DND-41 (cell line): ENCODE data around the gene DUSP2.

Experiments
- ATAC-seq: fragments of 200-7000 bp; cut with Tn5 transposase; 3 replicates; pipeline ENCODE4 v1.9.1; 2021; ENCODE audit warnings: low read depth; ENCODE audit not compliant: insufficient read depth
- DNase-seq: peaks from one replicate; pipeline ENCODE4 v3.0.0-alpha.2; 2020
- H2AFZ ChIP-seq: 2 replicates; pipeline ENCODE4 v1.6.0; 2012; ENCODE audit warnings: low read depth, low read length
- H3K27ac ChIP-seq: 2 replicates; pipeline ENCODE4 v1.5.1; 2012; ENCODE audit warnings: low read length, inconsistent platforms
- H3K27me3 ChIP-seq: fragments of 200-600 bp; sonication (generic); 2 replicates; pipeline ENCODE4 v1.6.0; 2012; ENCODE audit warnings: low read length, mild to moderate bottlenecking, inconsistent platforms; ENCODE audit not compliant: insufficient read depth, poor library complexity
- H3K36me3 ChIP-seq: 2 replicates; pipeline ENCODE4 v1.5.1; 2012; ENCODE audit warnings: low read length, inconsistent platforms; ENCODE audit not compliant: insufficient read depth
- H3K4me1 ChIP-seq: 2 replicates; pipeline ENCODE4 v1.5.1; 2012; ENCODE audit warnings: mild to moderate bottlenecking, low read length; ENCODE audit not compliant: insufficient read depth
- H3K4me2 ChIP-seq: 2 replicates; pipeline ENCODE4 v1.6.0; 2012; ENCODE audit warnings: mild to moderate bottlenecking, moderate library complexity, low read length, inconsistent platforms; ENCODE audit not compliant: insufficient read depth
- H3K4me3 ChIP-seq, 2 experiments: fragments of 200-600 bp in 1 of 2; shearing (Covaris generic) in 1 of 2; 2 replicates each; pipeline ENCODE4 v1.5.1; 2012 to 2016; ENCODE audit warnings: inconsistent platforms in 2 of 2, low read length in 2 of 2, mild to moderate bottlenecking in 2 of 2, low read depth in 1 of 2, moderate library complexity in 1 of 2
- H3K79me2 ChIP-seq: 2 replicates; pipeline ENCODE4 v1.6.0; 2012; ENCODE audit warnings: low read length, inconsistent platforms; ENCODE audit not compliant: insufficient read depth
- H3K9ac ChIP-seq: 2 replicates; pipeline ENCODE4 v1.6.0; 2012; ENCODE audit warnings: low read depth, mild to moderate bottlenecking, inconsistent platforms, low read length, moderate library complexity
- H3K9me3 ChIP-seq: 2 replicates; pipeline ENCODE4 v1.5.1; 2012; ENCODE audit warnings: low read length, moderate library complexity, mild to moderate bottlenecking, inconsistent platforms; ENCODE audit not compliant: insufficient read depth, severe bottlenecking
- H4K20me1 ChIP-seq: 2 replicates; pipeline ENCODE4 v1.6.0; 2012; ENCODE audit warnings: low read length; ENCODE audit not compliant: insufficient read depth
- EZH2 ChIP-seq: IDR thresholded peaks from 3 replicates; pipeline ENCODE4 v1.6.1; 2012; ENCODE audit warnings: borderline replicate concordance, low read depth, mild to moderate bottlenecking, moderate library complexity, low read length, inconsistent platforms; ENCODE audit not compliant: severe bottlenecking
- TF ChIP-seq, protein P1 (sequence below): IDR thresholded peaks from 2 replicates; pipeline ENCODE4 v1.5.1; 2012; ENCODE audit warnings: borderline replicate concordance, low read length, moderate library complexity, mild to moderate bottlenecking; ENCODE audit not compliant: poor library complexity, severe bottlenecking; ENCODE audit errors: extremely low read depth

The DUSP2 gene

GRCh38 chr2:96128456-96128855 is 16.8 kb downstream of the DUSP2 start:
- no peaks in the 10 kb centered on the region for H3K9me3 ChIP-seq
- H3K4me3 ChIP-seq: no peak overlapping the region
- no peak overlapping the region for H2AFZ ChIP-seq
- H4K20me1 ChIP-seq: 0 out of 2 replicates have a peak, but pooled peaks cover 5% of the 10 kb centered on the region
- H3K4me2 ChIP-seq: no peak overlapping the region
- TF ChIP-seq, protein P1, sequence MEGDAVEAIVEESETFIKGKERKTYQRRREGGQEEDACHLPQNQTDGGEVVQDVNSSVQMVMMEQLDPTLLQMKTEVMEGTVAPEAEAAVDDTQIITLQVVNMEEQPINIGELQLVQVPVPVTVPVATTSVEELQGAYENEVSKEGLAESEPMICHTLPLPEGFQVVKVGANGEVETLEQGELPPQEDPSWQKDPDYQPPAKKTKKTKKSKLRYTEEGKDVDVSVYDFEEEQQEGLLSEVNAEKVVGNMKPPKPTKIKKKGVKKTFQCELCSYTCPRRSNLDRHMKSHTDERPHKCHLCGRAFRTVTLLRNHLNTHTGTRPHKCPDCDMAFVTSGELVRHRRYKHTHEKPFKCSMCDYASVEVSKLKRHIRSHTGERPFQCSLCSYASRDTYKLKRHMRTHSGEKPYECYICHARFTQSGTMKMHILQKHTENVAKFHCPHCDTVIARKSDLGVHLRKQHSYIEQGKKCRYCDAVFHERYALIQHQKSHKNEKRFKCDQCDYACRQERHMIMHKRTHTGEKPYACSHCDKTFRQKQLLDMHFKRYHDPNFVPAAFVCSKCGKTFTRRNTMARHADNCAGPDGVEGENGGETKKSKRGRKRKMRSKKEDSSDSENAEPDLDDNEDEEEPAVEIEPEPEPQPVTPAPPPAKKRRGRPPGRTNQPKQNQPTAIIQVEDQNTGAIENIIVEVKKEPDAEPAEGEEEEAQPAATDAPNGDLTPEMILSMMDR: no peak
- TF ChIP-seq EZH2: no peak
- ATAC-seq (no peak), DNase-seq (no peak)
- no peaks in the 10 kb centered on the region for H3K36me3 ChIP-seq
- H3K27ac ChIP-seq: no peak overlapping the region
- peaks cover 3% of the 10 kb centered on the region for H3K27me3 ChIP-seq
- no peaks in the 10 kb centered on the region for H3K79me2 ChIP-seq
- H3K9ac ChIP-seq: no peak overlapping the region
- no peaks in the 10 kb centered on the region for H3K4me1 ChIP-seq

- Histone ChIP-seq H3K4me1 (no peaks in the 10 kb centered on the region), H3K9ac (no peak overlapping the region), H4K20me1 (no peaks in the 10 kb centered on the region), H3K36me3 (no peaks in the 10 kb centered on the region), H3K4me2 (no peak overlapping the region), H3K27ac (no peak overlapping the region), H2AFZ (no peak overlapping the region), H3K4me3 (no peak overlapping the region), H3K27me3 (no peaks in the 10 kb centered on the region), H3K79me2 (no peaks in the 10 kb centered on the region), H3K9me3 (no peaks in the 10 kb centered on the region)
- no peak for TF ChIP-seq EZH2
- TF ChIP-seq, protein P1: no peak
- no peak for ATAC-seq
- DNase-seq: no peak
Observed at GRCh38 chr2:96124406-96125265, 20.6 kb downstream of the DUSP2 start.

DNA sequence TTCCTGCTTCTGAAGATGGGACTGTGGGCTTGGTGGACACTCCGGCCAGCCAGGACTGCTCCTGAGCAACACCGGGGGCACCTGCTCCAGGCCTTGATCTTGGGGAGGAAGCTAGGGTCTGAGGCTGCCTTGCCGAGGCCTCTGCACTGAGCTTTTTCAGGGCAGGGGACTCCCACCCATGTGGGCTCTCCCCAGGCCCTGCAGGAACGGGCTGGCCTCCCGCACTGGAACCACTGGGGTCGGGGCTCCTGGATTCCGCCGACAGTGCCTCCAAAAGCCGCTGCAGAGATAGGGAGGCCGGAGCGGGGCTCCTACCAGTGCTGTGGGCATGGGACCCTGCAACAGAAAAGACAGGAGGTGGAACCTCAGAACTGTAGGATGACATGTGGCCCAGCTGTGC is 21.3 kb downstream of the DUSP2 start:
- TF ChIP-seq, protein P1: no peak
- no peak for TF ChIP-seq EZH2
- Histone ChIP-seq H3K36me3 (no peaks in the 10 kb centered on the region), H3K4me3 (no peak overlapping the region), H3K9me3 (no peaks in the 10 kb centered on the region), H4K20me1 (no peaks in the 10 kb centered on the region), H2AFZ (no peak overlapping the region), H3K9ac (no peak overlapping the region), H3K27me3 (no peaks in the 10 kb centered on the region), H3K4me1 (no peaks in the 10 kb centered on the region), H3K27ac (no peak overlapping the region), H3K4me2 (no peak overlapping the region), H3K79me2 (no peaks in the 10 kb centered on the region)
- ATAC-seq (no peak), DNase-seq (no peak)
